HG03196 (cell line): Measurements from ENCODE around the gene TRAPPC10.

Source experiments
- ATAC-seq: cut with Tn5 transposase; IDR thresholded peaks from one replicate; pipeline ENCODE4 v1.9.1; 2021; ENCODE audit not compliant: unreplicated experiment

The TRAPPC10 gene

GRCh38 chr21:44063151-44063912, 51.2 kb downstream of the TRAPPC10 start:
- no peak for ATAC-seq

GRCh38 chr21:44064852-44065403, 52.8 kb downstream of the TRAPPC10 start:
- ATAC-seq, result no peak

DNA sequence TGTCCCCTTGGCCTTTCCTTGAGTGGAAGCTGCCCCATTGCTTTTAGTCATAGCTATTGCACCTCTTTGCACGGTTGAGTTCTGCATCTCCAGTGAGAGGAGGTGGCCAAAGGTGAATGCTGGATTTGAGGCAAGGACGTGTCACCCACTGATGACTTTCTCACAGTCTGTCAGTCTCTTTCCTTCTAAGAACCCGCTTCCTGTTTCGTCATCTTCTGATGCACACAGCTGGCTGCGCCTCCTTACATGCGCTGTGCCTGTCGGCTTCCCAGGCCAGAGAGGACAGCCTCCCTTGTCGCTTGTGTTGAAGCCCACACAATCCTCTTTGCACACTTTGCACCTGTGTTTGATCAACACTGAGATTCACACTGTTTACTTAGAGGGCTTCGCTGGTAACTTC, 53.3 kb downstream of the TRAPPC10 start:
- no peak for ATAC-seq

GRCh38 chr21:44066116-44066515, 54.0 kb downstream of the TRAPPC10 start:
- ATAC-seq, result no peak

- no peak for ATAC-seq
Measured at GRCh38 chr21:44067011-44067839, 55.1 kb downstream of the TRAPPC10 start.

GRCh38 chr21:44070391-44070790, 58.3 kb downstream of the TRAPPC10 start:
- ATAC-seq, result no peak

DNA sequence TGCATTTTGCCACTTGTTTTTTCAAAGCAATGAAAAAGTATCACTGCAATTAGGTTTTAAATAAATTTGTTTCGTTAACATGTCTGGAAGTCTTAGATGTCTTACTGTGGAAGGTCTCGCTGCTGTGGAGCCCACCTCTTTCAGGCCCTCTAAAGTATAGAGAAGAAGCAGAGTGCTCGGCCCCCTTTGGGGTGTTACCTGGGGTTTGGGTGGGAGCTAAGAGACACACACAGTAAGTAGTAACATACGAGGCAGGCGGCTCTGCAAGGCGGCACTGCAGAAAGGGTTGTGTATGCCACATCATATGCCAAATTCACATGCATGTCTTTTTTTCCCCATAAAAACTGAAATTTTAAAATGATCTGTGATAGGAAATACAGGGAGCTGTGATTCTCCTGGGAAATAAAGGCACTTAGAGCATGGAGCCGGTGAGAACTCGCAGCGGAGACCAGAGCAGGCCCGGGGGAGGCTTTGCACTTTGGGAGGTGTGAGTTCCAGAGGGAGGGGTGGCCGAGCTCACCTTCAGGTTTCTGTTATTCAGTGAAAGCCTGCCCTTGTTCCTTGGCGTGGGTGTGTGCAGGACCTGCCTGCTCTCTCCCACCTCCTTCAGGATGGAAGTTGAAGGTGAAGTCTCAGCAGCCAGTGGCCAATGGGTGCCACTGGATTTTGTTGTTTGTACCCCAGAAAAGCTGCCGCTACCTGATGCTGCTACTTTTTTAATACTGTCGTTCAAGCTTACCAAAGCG, 59.4 kb downstream of the TRAPPC10 start:
- no peak for ATAC-seq

DNA sequence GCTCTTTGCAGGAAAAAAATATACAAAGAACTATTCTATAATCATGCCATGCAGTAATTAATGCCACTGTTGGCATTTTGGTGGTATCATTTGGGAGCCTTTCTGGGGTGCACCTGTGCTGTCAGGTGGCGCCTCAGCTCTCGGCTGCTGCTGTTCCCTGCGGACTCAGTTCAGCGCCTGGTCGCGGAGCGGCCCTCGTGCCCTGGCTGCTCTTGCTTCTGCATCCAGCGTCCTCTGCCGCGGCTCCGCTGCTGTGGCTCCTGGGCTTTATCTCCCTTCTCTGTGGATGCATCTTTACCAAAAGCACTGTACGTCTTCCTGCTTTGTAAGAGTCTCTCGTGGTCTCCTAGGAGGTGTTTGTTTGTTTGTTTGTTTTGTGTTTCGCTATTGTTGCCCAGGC, 60.0 kb downstream of the TRAPPC10 start:
- ATAC-seq, result no peak

DNA sequence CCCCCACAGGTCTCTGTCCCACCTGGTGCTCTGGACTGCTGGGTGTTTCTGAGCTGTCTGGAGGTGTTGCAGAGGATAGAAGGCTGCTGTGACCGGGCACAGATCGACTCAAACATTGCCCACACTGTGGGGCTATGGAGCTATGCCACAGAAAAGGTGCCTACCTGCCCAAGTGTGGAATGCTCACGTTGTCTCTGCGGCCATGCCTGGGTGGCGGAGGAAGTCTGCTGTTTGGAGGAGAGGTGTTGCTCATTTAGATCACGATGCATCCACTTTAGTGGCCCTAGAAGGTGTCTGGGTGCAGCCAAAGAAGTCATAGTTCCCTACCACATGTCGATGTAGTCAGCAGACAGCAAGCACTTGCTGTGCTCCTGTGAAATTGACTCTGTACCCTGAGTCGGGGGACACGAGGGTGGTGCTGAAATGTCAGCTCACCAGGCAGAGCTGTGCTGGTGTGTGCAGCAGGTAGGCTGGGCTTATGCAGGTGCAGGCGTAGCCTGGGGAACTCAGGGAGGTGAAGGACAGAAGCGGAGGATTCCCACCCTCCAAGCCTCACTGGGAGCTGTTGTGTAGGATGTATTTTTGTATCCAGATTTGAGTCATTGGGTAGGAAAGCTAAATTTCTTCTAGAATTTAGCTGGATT, 62.3 kb downstream of the TRAPPC10 start:
- ATAC-seq, result no peak

DNA sequence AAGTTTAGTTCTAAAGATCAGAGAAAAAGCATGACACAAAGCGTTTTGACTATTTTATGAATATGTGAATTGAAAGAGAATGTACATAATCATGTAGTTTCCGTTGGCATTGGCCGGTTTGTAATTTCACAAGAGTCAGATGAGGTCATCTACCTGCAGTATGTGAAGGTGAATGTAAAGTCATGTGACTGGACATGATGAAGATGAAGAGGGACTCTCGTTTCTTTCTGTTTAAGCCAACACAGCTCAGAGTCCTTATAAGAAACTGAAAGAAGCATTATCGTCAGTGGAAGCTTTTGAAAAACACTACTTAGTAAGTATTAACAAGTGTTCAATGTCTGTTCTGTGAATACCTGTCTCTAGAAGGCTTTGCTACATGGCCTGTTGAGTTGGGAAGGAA, 64.2 kb downstream of the TRAPPC10 start:
- no peak for ATAC-seq

GRCh38 chr21:44078411-44078981, 66.4 kb downstream of the TRAPPC10 start:
- no peak for ATAC-seq

DNA sequence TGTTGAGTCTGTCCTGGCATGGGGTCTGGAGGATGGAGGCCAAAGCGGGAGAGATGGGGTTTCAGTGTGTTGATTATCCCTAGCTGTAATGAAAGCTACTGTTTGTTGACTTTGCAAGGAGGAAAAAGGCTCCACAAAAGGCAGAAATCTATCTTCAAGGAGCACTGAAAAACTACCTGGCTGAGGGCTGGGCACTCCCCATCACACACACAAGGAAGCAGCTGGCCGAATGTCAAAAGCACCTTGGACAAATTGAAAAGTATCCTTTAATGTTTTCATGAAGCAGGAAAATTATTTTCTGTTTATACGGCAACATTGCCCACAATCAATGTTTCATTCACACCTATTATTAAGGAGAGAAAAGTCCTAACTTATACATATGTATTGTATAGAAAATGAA, 67.3 kb downstream of the TRAPPC10 start:
- ATAC-seq, result no peak

- ATAC-seq, result no peak
Measured at GRCh38 chr21:44079846-44080245, 67.7 kb downstream of the TRAPPC10 start.

DNA sequence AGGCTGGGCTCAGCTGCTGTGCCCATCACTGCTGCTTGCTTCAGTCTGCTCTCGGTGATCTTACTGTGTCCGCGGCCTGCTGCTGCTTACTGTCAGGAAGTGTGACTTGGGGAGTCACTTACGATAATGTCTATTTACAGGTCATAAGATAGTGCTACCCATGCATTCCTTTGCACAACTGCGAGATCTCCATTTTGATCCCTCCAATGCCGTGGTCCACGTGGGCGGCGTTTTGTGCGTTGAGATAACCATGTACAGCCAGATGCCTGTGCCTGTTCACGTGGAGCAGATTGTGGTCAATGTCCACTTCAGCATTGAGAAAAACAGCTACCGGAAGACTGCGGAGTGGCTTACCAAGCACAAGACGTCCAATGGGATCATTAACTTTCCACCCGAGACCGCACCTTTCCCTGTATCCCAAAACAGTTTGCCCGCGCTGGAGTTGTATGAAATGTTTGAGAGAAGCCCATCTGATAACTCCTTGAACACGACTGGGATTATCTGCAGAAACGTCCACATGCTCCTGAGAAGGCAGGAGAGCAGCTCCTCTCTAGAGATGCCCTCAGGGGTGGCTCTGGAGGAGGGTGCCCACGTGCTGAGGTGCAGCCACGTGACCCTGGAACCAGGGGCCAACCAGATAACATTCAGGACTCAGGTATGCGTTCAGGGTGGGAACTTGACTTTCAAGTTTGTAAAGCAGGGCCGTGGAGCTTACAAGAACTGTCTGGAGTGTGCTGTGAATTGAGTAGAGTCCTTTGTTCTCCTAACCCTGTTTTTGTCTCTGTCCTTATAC, 70.7 kb downstream of the TRAPPC10 start:
- ATAC-seq, result no peak

DNA sequence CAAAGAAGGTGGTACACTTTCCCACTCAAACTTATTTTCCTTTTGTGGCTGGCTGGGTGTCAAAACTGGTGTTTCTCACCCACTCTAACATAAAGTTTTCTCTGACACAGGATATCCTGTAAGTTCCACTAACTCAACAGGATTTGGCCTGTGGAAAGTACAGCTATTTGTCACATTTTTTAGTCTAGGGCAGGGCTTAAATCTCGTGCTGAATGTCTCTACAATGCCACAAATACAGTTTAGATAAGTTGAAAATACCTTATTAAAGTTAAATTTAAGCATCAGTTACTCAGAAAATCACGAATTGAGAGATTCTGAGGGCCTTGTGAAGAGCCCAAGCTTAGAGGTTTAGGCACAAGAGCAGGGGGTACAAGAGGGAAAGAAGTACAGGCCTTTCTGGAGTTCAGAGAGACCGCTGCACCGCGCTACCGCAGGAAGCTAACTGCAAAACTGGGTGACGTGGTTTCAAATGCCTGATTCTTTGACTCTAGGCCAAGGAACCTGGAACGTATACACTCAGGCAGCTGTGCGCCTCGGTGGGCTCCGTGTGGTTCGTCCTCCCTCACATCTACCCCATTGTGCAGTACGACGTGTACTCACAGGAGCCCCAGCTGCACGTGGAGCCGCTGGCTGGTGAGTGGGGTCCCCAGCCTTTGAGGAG, 71.7 kb downstream of the TRAPPC10 start:
- no peak for ATAC-seq

DNA sequence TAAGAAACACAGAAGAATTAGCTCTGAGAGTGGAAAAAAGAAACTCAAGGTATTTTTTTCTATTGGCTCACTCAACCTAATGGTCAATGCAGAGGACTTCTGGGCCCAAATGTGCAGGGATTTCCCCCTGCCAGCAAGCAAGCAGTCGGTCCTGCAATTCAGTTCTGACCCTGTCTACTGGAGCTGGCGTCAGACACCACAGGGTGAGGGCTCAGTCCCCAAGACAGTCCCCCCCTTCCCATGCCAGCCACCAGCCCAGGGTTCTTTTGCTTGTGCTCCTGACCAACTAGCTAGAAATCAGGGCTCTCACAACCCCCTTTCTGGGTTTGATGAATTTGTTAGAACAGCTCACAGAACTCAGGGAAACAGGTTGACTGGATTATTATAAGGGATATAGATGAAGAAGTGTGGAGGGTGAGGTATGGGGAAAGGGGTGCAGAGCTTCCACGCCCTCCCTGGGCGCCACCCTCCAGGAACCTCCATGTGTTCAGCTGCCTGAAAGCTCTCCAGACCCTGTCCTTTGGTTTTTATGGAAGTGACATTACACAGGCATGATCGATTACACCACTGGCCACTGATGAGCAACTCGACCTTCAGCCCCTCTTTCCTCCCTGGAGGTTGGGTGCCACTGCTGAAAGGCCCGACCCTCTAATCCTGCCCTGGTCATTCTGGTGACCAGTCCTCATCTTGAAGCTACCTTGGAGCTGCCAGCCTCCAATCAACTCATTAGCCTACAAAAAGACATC, 72.6 kb downstream of the TRAPPC10 start:
- no peak for ATAC-seq

DNA sequence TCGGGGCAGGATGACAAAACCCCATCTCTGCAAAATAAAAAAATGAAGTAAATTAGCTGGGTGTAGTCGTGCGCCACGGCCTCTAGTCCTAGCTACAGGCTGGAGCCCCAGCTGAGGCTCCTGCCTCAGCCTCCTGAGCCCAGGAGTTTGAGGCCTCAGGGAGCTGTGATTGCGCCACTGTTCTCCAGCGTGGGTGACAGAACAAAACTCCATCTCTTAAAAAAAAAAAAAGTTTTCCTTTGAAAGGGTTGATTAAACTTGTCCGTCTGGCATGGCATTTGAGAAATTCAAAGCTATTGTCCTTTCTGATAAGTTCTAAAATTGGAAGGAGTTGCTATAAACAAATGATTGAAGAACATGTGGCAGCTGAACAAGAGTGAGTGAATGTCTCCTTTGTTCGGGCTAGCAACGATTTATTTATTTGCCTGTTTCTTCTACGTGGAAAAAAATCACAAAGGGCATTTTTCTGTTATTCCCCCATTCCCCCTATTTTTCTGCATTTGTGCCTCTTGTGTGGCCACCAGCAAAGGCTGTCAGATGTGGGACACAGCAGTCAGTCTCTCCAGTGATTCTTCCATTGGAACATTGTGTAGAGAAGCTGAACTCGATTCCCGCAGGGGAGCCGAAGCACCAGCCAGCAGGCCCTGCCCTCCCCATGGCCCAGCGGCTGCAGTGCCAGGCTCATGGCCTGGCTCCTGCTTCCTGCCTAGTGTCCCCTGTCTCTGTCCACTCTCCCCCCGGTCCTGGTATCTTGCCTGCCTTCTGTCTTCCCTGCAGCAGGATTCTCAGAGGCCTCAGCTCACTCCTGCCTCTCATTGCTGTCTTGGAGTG, 73.6 kb downstream of the TRAPPC10 start:
- ATAC-seq, result no peak
